Activated CD4-positive, alpha-beta T cell treated with anti-CD3 and anti-CD28 coated beads, Interleukin-2, amount 50 U/mL, for 24 hours (primary cell): ENCODE measurements around the gene EIF3A.
"Not testable (repeated sequence)": the region's sequence is repeated elsewhere in the genome, so short reads cannot be mapped to it uniquely, and the experiment has no call there.

Experiments used
- DNase-seq, 2 donors: peaks; one replicate each; pipeline ENCODE4 v3.0.0-alpha.2; 2020; ENCODE audit warnings: low read depth in 1 of 2, low spot score in 1 of 2

EIF3A gene

DNA sequence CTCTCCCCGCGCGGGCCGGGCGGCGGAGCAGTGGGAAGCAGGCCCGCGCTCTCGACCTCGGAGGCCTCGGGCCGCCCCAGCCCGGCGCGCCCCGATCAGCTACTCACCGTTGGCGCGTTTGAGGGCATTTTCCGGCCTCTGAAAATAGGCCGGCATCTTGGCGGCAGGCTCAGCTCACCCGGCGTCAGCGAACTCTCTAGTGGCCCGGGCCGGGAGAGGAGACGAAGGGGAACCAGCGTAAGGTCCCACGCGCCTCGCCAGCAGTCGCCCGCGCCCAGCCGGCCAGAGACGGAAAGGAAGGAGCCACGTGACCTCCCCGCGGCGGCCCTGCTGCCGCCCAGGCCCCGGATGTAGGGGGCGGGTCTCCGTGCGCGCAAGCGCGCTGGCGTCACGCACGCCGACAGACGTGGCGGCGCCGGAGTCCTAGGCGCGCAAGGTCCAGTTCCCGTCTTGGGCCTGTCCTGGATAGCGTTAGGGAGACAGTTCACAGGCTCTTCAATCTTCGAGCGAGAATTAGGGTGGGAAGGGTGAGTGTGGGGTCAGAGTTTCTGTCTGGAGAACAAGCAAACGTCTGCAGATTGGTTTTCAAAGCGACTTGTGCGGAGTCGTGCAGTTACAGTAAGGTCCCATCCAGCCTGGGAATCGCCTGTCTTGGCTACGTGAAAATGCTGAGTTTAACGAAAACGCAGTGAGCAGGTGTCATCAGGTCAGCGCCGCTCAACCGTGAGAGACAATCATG, at the start of gene EIF3A:
EIF3A (minus strand) TSS at position 297 of the 739 bp plus-strand sequence; CDS start at position 156, 141 bp downstream.
- peak; percentile 83 to 84 for DNase-seq

DNA sequence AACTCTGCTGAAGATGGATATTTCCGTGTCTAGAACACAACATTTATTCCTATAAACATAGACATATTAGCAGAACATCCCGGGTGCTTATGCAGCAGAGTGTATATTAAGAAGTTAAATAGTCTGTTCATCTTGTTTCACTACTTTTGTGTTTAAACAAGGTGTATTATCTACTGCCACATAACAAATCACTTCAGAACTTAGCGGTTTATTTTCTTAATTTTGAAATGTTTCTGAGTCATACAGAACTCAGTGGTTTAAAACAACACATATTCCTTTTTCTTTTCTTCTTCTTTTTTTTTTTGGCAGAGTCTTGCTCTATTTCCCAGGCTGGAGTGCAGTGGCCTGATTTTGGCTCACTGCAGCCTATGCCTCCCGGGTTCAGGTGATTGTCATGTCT, 49.1 kb upstream of the EIF3A start:
- no peak for DNase-seq

- DNase-seq: no peak
Measured at GRCh38 chr10:119125942-119126341, 45.3 kb upstream of the EIF3A start.

- DNase-seq: no peak
Measured at GRCh38 chr10:119120875-119121274, 40.3 kb upstream of the EIF3A start.

- no peak for DNase-seq
Measured at GRCh38 chr10:119120413-119120867, 39.8 kb upstream of the EIF3A start.

DNA sequence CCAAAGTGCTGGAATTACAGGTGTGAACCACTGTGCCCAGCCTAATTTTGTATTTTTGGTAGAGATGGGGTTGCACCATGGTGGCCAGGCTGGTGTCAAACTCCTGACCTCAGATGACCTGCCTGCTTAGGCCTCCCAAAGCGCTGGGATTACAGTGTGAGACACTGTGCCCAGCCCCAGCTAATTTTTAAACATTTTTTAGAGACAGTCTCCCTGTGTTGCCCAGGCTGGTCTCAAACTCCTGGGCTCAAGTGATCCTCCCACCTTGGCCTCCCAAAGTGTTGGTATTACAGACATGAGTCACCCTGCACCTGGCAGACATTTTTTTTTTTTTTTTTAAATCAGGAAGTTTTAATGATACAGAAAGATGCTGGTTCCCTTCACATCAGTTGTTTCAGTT, 38.8 kb upstream of the EIF3A start:
- no peak for DNase-seq

DNA sequence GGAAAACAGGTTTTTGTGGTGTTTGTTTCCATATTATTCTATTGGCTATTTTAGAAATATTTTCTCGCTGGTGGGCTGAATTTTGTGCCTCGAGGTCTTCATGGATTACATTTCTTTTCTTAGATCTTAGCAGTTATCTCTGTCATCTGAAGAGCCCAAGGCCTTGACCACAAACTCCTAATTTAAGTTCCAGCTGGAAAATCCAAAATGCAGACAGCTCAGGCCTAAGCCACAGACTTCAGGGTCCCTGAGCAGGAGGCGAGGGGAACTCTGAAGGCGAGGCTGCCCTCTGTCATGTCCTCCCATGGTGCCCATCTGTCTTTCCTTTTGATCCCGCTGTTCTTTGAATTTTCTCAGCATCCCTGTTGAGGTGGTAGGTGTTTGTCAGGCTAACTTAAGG, 37.6 kb upstream of the EIF3A start:
- DNase-seq: no peak

- DNase-seq: no peak
Measured at GRCh38 chr10:119116326-119116951, 35.8 kb upstream of the EIF3A start.

- no peak for DNase-seq
Measured at GRCh38 chr10:119115926-119116325, 35.3 kb upstream of the EIF3A start.

DNA sequence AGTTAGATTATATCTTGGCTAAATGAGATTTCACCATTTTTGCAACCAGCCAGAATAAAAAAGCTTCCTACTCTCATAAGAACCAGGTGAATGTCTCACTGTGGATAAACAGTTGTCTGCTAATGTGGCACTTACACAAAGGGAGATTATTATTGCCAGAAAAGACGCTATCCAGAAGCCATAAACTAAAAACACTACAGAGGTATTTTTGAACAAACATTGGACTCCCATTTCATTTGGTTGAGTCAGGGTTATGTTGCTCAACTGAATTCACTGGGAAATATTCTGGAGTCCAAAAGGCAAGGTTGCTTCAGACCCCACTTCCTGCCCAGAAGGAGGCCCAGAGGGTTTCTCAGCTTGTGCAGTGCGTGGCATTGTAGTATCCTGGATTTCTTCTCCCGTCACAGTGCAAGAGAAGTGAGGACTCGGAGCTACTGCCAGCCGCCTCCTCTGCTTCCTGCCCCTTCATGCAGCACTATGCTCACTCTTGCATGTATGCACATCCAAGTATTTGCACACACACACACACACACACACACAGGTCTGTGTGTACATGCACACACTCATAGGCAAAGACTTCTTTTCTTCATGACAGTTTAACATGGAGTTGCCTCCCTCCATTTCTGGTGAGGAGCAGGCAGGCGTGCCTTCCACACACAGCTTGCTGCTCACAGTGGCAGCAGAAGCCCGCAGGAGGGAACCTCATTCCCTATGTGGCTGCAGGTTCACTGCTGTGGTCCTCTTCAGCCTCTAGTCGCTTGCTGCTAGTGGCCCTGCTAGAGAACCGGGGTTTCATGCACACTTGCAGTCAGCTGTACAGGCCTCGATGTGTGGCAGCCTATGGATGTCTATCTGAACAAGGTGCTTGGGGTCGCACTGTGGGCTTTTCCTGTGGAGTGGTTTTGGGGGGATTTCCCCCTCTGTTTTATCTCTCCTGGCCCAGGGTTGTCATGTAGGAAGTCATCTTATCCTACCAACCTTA, 33.4 kb upstream of the EIF3A start:
- DNase-seq: no peak

GRCh38 chr10:119112056-119112455, 31.4 kb upstream of the EIF3A start:
- DNase-seq: no peak

GRCh38 chr10:119107771-119108170, 27.2 kb upstream of the EIF3A start:
- DNase-seq: not testable (repeated sequence)

DNA sequence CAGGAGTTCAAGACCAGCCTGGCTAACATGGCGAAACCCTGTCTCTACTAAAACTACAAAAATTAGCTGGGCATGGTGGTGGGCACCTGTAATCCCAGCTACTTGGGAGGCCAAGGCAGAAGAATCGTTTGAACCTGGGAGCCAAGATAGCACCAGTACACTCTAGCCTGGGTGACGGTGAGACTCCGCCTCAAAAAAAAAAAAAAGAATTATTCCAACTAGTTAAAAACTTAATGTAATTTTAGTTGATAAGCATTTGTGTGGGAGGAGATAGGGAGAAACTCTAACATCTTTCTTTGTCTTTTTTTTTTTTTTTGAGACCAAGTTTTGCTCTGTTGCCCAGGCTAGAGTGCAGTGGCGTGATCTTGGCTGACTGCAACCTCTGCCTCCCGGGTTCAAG, 26.5 kb upstream of the EIF3A start:
- not testable (repeated sequence) for DNase-seq

- not testable (repeated sequence) for DNase-seq
Measured at GRCh38 chr10:119105899-119106298, 25.3 kb upstream of the EIF3A start.

- DNase-seq: no peak
Measured at GRCh38 chr10:119105155-119105554, 24.5 kb upstream of the EIF3A start.

DNA sequence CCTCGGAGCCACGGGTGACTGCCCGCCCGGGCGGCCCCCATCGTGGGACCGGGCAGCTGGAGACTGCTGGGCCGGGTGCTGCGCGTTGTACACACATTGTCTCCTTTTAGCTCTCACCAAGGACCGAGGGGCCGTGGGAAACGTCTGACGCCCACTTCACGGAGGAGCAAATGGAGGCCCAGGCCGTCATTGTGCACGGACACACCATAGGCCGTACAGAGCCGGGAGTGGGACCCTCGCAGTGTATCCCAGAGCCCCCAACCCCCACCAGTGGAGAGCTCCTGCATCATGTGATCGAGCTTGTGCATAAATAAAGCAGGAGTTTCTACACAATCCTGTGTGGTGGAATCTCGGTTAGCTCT, 24.0 kb upstream of the EIF3A start:
- no peak for DNase-seq

DNA sequence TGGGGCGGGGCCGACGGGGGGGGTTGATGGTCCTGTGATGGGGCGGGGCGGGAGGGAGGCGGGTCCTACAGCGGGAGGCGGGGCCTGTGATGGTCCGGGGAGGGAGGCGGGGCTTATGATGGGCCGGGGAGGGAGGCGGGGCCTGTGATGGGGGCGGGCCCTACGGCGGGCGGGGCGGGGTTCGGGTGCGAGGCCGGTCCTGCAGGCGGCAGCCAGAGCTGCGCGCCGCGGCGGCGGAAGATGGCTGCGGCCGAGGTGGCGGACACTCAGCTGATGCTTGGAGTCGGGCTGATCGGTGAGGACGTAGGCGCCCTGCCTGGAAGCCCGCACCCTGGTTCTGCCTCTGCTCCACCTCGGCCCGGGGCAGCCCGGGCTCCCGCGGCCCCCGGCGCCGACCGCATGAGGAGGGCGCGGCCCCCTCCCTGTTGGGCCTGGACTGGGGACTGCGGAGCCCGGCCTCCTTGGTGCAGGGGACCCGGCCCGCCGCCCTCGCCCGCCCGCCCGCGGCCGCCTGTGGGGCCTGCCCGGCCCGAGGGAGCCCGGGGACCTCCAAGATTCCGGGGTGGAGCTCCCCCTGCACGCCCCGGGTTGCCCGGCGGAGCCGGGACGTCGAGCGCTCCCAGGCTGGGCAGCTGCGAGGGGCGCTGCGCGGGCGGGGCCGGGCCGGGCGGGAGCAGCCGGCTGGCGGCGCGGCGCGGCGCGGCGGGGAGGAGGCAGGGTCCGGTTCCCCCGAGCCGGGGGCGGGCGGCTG, 23.5 kb upstream of the EIF3A start, which contains the start of gene DENND10:
DENND10 (plus strand) TSS at position 211 of the 751 bp plus-strand sequence; CDS start at position 241, 30 bp downstream.
- peak; percentile 51 to 63 for DNase-seq

DNA sequence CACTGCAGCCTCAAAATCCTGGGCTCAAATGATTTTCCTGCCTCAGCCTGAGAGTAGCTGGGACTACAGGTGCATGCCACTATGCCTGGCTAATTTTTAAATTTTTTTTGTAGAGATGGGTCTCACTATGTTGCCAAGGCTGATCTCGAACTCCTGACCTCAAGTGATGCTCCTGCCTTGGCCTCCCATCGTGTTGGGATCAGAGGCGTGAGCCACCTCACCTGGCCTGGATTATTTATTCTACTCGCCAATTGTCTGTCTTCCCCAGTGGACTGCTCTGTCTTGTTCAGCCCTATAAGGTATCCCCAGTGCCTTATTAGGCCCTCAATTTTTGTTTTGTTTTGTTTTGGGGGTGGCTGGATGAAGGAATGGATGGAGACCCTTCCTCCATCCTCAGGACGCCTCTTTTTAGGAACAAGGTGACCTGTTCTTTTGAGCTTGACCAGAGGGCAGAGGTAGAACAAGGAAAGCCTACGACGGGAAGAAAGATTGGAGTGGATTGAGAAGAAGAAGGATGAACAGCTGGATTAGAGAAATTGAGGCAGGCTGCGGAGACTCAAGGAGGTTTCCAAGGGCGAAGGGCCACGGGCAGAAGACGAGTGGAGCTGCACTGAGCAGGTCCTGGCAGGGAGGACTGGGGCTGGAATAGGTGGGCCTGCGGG, 22.8 kb upstream of the EIF3A start:
- no peak for DNase-seq

DNA sequence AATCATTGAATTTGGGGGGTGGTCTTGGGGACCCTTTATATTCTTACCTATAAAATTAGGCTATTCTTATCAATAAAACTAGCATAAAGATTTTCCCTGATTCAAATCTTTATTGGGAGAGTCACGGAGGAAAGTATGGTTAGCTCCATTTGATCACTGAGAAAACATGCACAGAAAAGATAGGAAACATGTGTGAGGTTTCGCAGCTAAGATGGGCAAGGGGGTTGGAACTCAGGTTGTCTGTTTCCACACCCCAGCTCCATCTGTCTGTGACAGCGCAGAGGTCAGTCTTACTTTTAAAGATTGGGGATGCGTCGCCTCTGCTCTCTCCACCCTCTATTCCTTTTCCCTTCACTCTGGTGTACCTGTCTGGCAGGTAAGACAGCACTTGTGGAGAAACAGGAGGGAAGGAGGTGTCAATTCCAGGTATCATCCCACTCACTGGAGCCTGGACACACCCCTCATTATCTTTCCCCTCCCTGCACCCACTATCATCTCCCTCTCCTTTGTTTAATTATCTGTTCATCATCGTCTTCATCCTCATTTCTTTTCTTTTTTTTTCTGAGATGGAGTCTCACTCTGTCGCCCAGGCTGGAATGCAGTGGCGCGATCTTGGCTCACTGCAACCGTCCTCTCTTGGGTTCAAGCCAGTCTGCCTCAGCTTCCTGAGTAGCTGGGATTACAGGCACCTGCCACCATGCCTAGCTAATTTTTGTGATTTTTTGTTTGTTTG, 20.9 kb upstream of the EIF3A start:
- no peak for DNase-seq
